Measurements from ENCODE around the gene FBXL17. TPM values are rescaled to one million over a fixed set of nuclear protein-coding genes. Genes with fewer than 3 reads are reported as not detected.

The FBXL17 gene
- polyA plus RNA-seq, 2 of the 4 experiments (the other 2 are of a cell fraction), result 8.7 to 9.1 TPM

DNA sequence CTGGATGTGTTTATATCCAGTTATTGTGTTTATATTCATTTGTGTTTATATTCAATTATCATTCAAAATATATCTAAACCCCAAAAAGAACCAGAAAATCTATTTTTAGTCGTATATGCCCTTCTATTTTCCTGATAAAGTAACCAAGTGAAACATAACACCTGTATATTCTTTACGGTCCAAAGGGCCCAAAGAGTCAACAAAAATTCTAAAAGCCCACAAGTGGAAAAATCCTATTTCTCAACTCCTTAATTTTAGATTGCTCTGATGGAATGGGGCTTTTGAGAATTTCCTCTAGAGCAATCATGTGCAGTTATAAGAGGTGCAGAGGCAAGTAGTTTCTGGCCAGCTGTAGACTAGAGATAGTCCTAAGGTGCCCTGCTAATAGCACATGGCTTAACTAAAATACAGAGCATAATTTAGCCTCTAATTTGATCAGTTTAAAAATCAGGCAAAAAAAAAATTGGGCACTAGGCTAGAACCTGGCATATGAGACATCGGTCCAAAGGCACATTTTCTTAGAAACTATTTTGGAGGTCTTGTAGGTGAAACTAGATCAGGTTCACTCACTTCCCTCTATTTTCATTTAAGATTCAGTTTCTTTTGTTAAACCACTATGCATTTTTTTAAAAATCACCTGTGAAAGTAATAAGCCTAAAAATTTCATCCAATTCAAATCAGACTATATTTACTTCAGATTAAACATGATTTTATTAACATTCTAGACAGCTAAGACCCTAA is 256.0 kb downstream of the FBXL17 start:
- FAIRE-seq (no peak), DNase-seq (ENCODE audit: low read depth in 1 of 2, low spot score in 1 of 2) (no peak), ATAC-seq (no peak)
- H3K9me3 ChIP-seq, result no peaks in the 10 kb centered on the region
- ChIA-PET CTCF (no interaction called here), POLR2A (no interaction called here)
- H3K4me1 ChIP-seq, result no peaks in the 10 kb centered on the region
- no peak overlapping the region for H3K27ac ChIP-seq
- H3K4me2 ChIP-seq, result no peak overlapping the region
- WGBS (ENCODE audit: missing lambda C conversion rate), result 78% methylated on average over 3 of the region's 3 CpGs
- TF ChIP-seq MAZ (IDR thresholded peaks at IDR 0.05; ENCODE audit: borderline replicate concordance, low read depth, low read length), result no peak
- TF ChIP-seq KDM1A (IDR thresholded peaks at IDR 0.05; ENCODE audit: low read depth), result no peak
- no peak for TF ChIP-seq CTCF (IDR thresholded peaks at IDR 0.05)
- TF ChIP-seq SREBF2 (IDR thresholded peaks at IDR 0.05), result no peak
- no peak for TF ChIP-seq EHMT2 (IDR thresholded peaks at IDR 0.05; ENCODE audit: low read depth)
- TF ChIP-seq MAFK (IDR thresholded peaks at IDR 0.05; ENCODE audit: partially characterized antibody), result no peak
- no peak overlapping the region for H3K4me3 ChIP-seq

DNA sequence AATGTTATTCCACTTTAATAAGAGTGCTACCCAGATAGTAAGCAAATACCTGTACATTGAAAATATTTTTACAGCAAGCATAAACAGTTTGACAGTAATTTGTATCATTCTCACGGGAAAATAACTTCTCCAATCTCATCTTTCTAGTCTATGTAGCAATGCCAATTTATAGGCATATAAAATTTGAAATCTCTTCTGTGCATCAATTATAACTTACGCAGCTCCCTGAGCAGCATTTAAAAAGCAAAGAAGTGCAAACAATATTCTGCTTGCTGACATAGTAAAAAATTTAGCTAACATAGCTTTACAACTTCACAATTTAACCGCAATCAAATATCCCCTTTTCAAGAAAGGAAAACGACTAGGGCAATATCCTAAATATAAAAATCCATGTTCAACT is 257.3 kb downstream of the FBXL17 start:
- ChIA-PET POLR2A (no interaction called here), CTCF (no interaction called here)
- TF ChIP-seq, protein P1, sequence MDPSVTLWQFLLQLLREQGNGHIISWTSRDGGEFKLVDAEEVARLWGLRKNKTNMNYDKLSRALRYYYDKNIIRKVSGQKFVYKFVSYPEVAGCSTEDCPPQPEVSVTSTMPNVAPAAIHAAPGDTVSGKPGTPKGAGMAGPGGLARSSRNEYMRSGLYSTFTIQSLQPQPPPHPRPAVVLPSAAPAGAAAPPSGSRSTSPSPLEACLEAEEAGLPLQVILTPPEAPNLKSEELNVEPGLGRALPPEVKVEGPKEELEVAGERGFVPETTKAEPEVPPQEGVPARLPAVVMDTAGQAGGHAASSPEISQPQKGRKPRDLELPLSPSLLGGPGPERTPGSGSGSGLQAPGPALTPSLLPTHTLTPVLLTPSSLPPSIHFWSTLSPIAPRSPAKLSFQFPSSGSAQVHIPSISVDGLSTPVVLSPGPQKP (IDR thresholded peaks at IDR 0.05; ENCODE audit: low read depth, low read length), result no peak
- no peak for TF ChIP-seq CHD4 (IDR thresholded peaks at IDR 0.05; ENCODE audit: borderline replicate concordance)
- TF ChIP-seq, protein P2, sequence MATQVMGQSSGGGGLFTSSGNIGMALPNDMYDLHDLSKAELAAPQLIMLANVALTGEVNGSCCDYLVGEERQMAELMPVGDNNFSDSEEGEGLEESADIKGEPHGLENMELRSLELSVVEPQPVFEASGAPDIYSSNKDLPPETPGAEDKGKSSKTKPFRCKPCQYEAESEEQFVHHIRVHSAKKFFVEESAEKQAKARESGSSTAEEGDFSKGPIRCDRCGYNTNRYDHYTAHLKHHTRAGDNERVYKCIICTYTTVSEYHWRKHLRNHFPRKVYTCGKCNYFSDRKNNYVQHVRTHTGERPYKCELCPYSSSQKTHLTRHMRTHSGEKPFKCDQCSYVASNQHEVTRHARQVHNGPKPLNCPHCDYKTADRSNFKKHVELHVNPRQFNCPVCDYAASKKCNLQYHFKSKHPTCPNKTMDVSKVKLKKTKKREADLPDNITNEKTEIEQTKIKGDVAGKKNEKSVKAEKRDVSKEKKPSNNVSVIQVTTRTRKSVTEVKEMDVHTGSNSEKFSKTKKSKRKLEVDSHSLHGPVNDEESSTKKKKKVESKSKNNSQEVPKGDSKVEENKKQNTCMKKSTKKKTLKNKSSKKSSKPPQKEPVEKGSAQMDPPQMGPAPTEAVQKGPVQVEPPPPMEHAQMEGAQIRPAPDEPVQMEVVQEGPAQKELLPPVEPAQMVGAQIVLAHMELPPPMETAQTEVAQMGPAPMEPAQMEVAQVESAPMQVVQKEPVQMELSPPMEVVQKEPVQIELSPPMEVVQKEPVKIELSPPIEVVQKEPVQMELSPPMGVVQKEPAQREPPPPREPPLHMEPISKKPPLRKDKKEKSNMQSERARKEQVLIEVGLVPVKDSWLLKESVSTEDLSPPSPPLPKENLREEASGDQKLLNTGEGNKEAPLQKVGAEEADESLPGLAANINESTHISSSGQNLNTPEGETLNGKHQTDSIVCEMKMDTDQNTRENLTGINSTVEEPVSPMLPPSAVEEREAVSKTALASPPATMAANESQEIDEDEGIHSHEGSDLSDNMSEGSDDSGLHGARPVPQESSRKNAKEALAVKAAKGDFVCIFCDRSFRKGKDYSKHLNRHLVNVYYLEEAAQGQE (IDR thresholded peaks at IDR 0.05), result no peak
- Histone ChIP-seq H3K4me1 (no peaks in the 10 kb centered on the region), H3K27ac (no peak overlapping the region), H3K4me2 (no peak overlapping the region), H3K4me3 (no peak overlapping the region), H3K9me3 (no peaks in the 10 kb centered on the region)
- DNase-seq (ENCODE audit: low read depth in 1 of 2, low spot score in 1 of 2) (no peak), FAIRE-seq (no peak), ATAC-seq (no peak)
- 76% methylated on average over 4 of the region's 4 CpGs for WGBS (ENCODE audit: missing lambda C conversion rate)

- Histone ChIP-seq H3K9me3 (no peaks in the 10 kb centered on the region), H3K4me2 (no peak overlapping the region), H3K4me3 (no peak overlapping the region), H3K27ac (no peak overlapping the region), H3K4me1 (no peaks in the 10 kb centered on the region)
- TF ChIP-seq NFE2L2 (conservative IDR thresholded peaks at IDR 0.05; ENCODE audit: low read length) (no peak), GATA3 (IDR thresholded peaks at IDR 0.05; ENCODE audit: borderline replicate concordance) (no peak), SMC3 (IDR thresholded peaks at IDR 0.05) (no peak), RCOR1 (IDR thresholded peaks at IDR 0.05; ENCODE audit: low read depth, low read length) (no peak), USF2 (IDR thresholded peaks at IDR 0.05) (no peak), CHD4 (IDR thresholded peaks at IDR 0.05; ENCODE audit: borderline replicate concordance) (no peak), SREBF2 (IDR thresholded peaks at IDR 0.05) (no peak), POLR2A (IDR thresholded peaks at IDR 0.05; ENCODE audit: low read length) (no peak), RFX5 (IDR thresholded peaks at IDR 0.05) (no peak), ZFP36 (IDR thresholded peaks at IDR 0.05; ENCODE audit: borderline replicate concordance, partially characterized antibody) (no peak), HEYL (CRISPR knock-in tag; IDR thresholded peaks at IDR 0.05) (no peak), PBX3 (IDR thresholded peaks at IDR 0.05) (no peak), NR3C1 (IDR thresholded peaks at IDR 0.05) (no peak), FOXS1 (CRISPR knock-in tag; IDR thresholded peaks at IDR 0.05) (no peak)
- TF ChIP-seq, protein P1 (IDR thresholded peaks at IDR 0.05; ENCODE audit: low read depth, low read length), result no peak
- 82% methylated on average over 4 of the region's 4 CpGs for WGBS (ENCODE audit: missing lambda C conversion rate)
- DNase-seq (ENCODE audit: low read depth in 1 of 2, low spot score in 1 of 2), result no peak
- ATAC-seq, result no peak
- no peak for FAIRE-seq
- ChIA-PET POLR2A (no interaction called here), CTCF (no interaction called here)
Observed at GRCh38 chr5:108122702-108123101, 259.2 kb downstream of the FBXL17 start.

All from A549 (cell line).